HCT116 (cell line): ENCODE results near the gene NDUFS6. TPM values are rescaled to one million over a fixed set of nuclear protein-coding genes. Genes with fewer than 3 reads are reported as not detected.

ENCODE experiments used
- ATAC-seq: fragments of 200-7000 bp; cut with Tn5 transposase; 2 replicates; pipeline ENCODE4 v1.9.1; 2020; ENCODE audit warnings: mild to moderate bottlenecking, moderate library complexity
- BruUV-seq: library from RNA; stranded (reverse); fragments of 400-500 nt; replicated peaks from 2 replicates; lab custom pipeline; 2021; lab: Mats Ljungman, UMichigan
- CTCF ChIA-PET: fragments of 300-600 bp; sonication (Branson Sonifier 250); formaldehyde crosslinking; loops from one replicate; lab custom pipeline; 2021; ENCODE audit warnings: antibody characterized with exemption; lab: Charles Lee
- POLR2A ChIA-PET: fragments of 300-600, 350-600 bp; sonication (Branson Sonifier 250); formaldehyde crosslinking; loops from one replicate; lab custom pipeline; 2021; ENCODE audit warnings: antibody characterized with exemption; lab: Charles Lee
- RAD21 ChIA-PET, 2 experiments: fragments of 300-600 bp; sonication (Branson Sonifier 250); formaldehyde crosslinking; loops; one replicate each; lab custom pipeline; 2023; ENCODE audit warnings: low total read pairs in 2 of 2; ENCODE audit not compliant: uncharacterized antibody in 2 of 2, unreplicated experiment in 2 of 2, low non-redundant PET in 1 of 2; lab: Charles Lee
- DNase-seq: peaks from one replicate; pipeline ENCODE4 v3.0.0-alpha.2; 2010; ENCODE audit warnings: low read depth, low spot score
- H2AFZ ChIP-seq: fragments of 200-600 bp; shearing (Covaris generic), sonication (generic); 2 replicates; pipeline ENCODE4 v1.6.1; 2017; ENCODE audit warnings: low read depth, mixed run types, mixed read lengths, antibody characterized with exemption, low read length; ENCODE audit not compliant: poor library complexity, severe bottlenecking
- H3K27ac ChIP-seq: 2 replicates; pipeline ENCODE4 v1.5.1; 2012; ENCODE audit warnings: low read depth, low read length
- H3K27me3 ChIP-seq: fragments of 200-600 bp; sonication (generic); 2 replicates; pipeline ENCODE4 v1.6.1; 2016; ENCODE audit warnings: mixed run types, low read length, mixed read lengths; ENCODE audit not compliant: insufficient read depth
- H3K36me3 ChIP-seq, 2 experiments: fragments of 200-500 bp in 1 of 2; fragments of 200-600 bp in 1 of 2; sonication (Bioruptor generic) in 1 of 2; sonication (generic) in 1 of 2; 2 replicates each; pipeline versions ENCODE4 v1.5.1 to v1.6.1; 2014 to 2016; ENCODE audit warnings: low read length in 2 of 2, inconsistent platforms in 1 of 2, mixed read lengths in 1 of 2, mixed run types in 1 of 2; ENCODE audit not compliant: insufficient read depth in 2 of 2, control insufficient read depth in 1 of 2
- H3K4me1 ChIP-seq, 2 experiments: fragments of 200-600 bp in 1 of 2; sonication (generic) in 1 of 2; 2 replicates each; pipeline versions ENCODE4 v1.5.1 to v1.6.1; 2012 to 2017; ENCODE audit warnings: low read length in 2 of 2, inconsistent platforms in 1 of 2, mild to moderate bottlenecking in 1 of 2, mixed read lengths in 1 of 2, mixed run types in 1 of 2, moderate library complexity in 1 of 2; ENCODE audit not compliant: insufficient read depth in 2 of 2, control insufficient read depth in 1 of 2
- H3K4me2 ChIP-seq: fragments of 200-600 bp; sonication (generic); 2 replicates; pipeline ENCODE4 v1.6.1; 2017; ENCODE audit warnings: mixed run types, low read length, mixed read lengths
- H3K4me3 ChIP-seq, 2 experiments: fragments of 200-600 bp in 1 of 2; sonication (generic) in 1 of 2; replicated peaks in 1 of 2; 2 replicates each; pipeline ENCODE4 v1.5.1; 2011 to 2016; ENCODE audit warnings: low read length in 2 of 2, control low read depth in 1 of 2, low read depth in 1 of 2, mild to moderate bottlenecking in 1 of 2, mixed read lengths in 1 of 2, mixed run types in 1 of 2
- H3K79me2 ChIP-seq: fragments of 200-600 bp; sonication (generic); 2 replicates; pipeline ENCODE4 v1.6.1; 2017; ENCODE audit warnings: mild to moderate bottlenecking, mixed run types, low read length, moderate library complexity, mixed read lengths; ENCODE audit not compliant: insufficient read depth
- H3K9ac ChIP-seq: fragments of 200-600 bp; sonication (generic); 2 replicates; pipeline ENCODE4 v1.6.1; 2016; ENCODE audit warnings: low read length, mixed read lengths
- H3K9me2 ChIP-seq: fragments of 200-600 bp; sonication (generic), shearing (Covaris generic); 2 replicates; pipeline ENCODE4 v1.6.1; 2017; ENCODE audit warnings: mixed run types, mild to moderate bottlenecking, moderate library complexity; ENCODE audit not compliant: insufficient read depth
- H3K9me3 ChIP-seq, 2 experiments: fragments of 200-500 bp in 1 of 2; fragments of 200-600 bp in 1 of 2; sonication (Bioruptor generic) in 1 of 2; sonication (generic) in 1 of 2; 2 replicates each; pipeline ENCODE4 v1.6.1; 2014 to 2017; ENCODE audit warnings: low read length in 2 of 2, mixed read lengths in 2 of 2, inconsistent platforms in 1 of 2, low read depth in 1 of 2, mild to moderate bottlenecking in 1 of 2, mixed run types in 1 of 2, moderate library complexity in 1 of 2; ENCODE audit not compliant: control insufficient read depth in 1 of 2, insufficient read depth in 1 of 2
- H4K20me1 ChIP-seq: fragments of 200-600 bp; sonication (generic), shearing (Covaris generic); 2 replicates; pipeline ENCODE4 v1.6.1; 2017; ENCODE audit warnings: mixed run types, mild to moderate bottlenecking, moderate library complexity; ENCODE audit not compliant: insufficient read depth
- CBX3 ChIP-seq: IDR thresholded peaks from 2 replicates; pipeline ENCODE4 v1.6.1; 2012; ENCODE audit warnings: low read depth
- CEBPB ChIP-seq: IDR thresholded peaks from 2 replicates; pipeline ENCODE4 v1.6.1; 2012; ENCODE audit warnings: low read depth
- CTCF ChIP-seq, 3 experiments: fragments of 200-600 bp in 1 of 3; sonication (generic) in 1 of 3; IDR thresholded peaks in 2 of 3; conservative IDR thresholded peaks in 1 of 3; 2 replicates each; pipeline ENCODE4 v1.5.1; 2012 to 2017; ENCODE audit warnings: low read depth in 2 of 3, low read length in 2 of 3, antibody characterized with exemption in 1 of 3, borderline replicate concordance in 1 of 3, control low read depth in 1 of 3, mild to moderate bottlenecking in 1 of 3, mixed read lengths in 1 of 3, mixed run types in 1 of 3, moderate library complexity in 1 of 3; ENCODE audit not compliant: insufficient read depth in 1 of 3
- EGR1 ChIP-seq: IDR thresholded peaks from 2 replicates; pipeline ENCODE4 v1.6.1; 2012; ENCODE audit warnings: low read depth
- ELF1 ChIP-seq: IDR thresholded peaks from 2 replicates; pipeline ENCODE4 v1.6.1; 2012; ENCODE audit warnings: low read depth, borderline replicate concordance
- EZH2 ChIP-seq: fragments of 200-600 bp; sonication (generic); IDR thresholded peaks from 2 replicates; pipeline ENCODE4 v1.6.1; 2017; ENCODE audit warnings: antibody characterized with exemption, mixed run types
- FOSL1 ChIP-seq: IDR thresholded peaks from 2 replicates; pipeline ENCODE4 v1.6.1; 2012; ENCODE audit warnings: low read depth
- JUND ChIP-seq: IDR thresholded peaks from 2 replicates; pipeline ENCODE4 v1.6.1; 2012
- MAX ChIP-seq: IDR thresholded peaks from 2 replicates; pipeline ENCODE4 v1.6.1; 2012
- POLR2A ChIP-seq: IDR thresholded peaks from 2 replicates; pipeline ENCODE4 v1.7.0; 2011; ENCODE audit warnings: borderline replicate concordance; ENCODE audit not compliant: insufficient read depth, insufficient read length; ENCODE audit errors: extremely low read depth
- POLR2AphosphoS5 ChIP-seq: IDR thresholded peaks from 2 replicates; pipeline ENCODE4 v1.6.1; 2011; ENCODE audit warnings: mild to moderate bottlenecking, low read depth, low read length, moderate library complexity
- RAD21 ChIP-seq: IDR thresholded peaks from 2 replicates; pipeline ENCODE4 v1.6.1; 2012; ENCODE audit warnings: low read depth, mild to moderate bottlenecking
- REST ChIP-seq: IDR thresholded peaks from 2 replicates; pipeline ENCODE4 v1.6.1; 2012; ENCODE audit warnings: low read depth
- SIN3A ChIP-seq: IDR thresholded peaks from 2 replicates; pipeline ENCODE4 v1.6.1; 2012; ENCODE audit warnings: low read depth
- SP1 ChIP-seq: IDR thresholded peaks from 2 replicates; pipeline ENCODE4 v1.6.1; 2012; ENCODE audit warnings: low read depth
- SRF ChIP-seq: IDR thresholded peaks from 2 replicates; pipeline ENCODE4 v1.6.1; 2012; ENCODE audit warnings: low read depth
- TCF7L2 ChIP-seq: IDR thresholded peaks from 2 replicates; pipeline ENCODE4 v1.7.0; 2011; ENCODE audit warnings: borderline replicate concordance, inconsistent platforms; ENCODE audit not compliant: insufficient read depth, insufficient read length; ENCODE audit errors: extremely low read depth
- ZFX ChIP-seq: fragments of 450-650 bp; IDR thresholded peaks from 2 replicates; pipeline ENCODE4 v1.6.1; 2017
- ZNF274 ChIP-seq: fragments of 200-500 bp; sonication (Bioruptor generic); IDR thresholded peaks from 2 replicates; pipeline ENCODE4 v1.6.1; 2014; ENCODE audit warnings: mild to moderate bottlenecking, low read depth, low read length, inconsistent platforms
- intact Hi-C: fragments of 100-400 bp; cut with micrococcal nuclease; formaldehyde crosslinking; loops from 2 replicates; pipeline ENCODE4 v1.10.0; 2022
- total RNA-seq: library from RNA; stranded (reverse); gene quantifications from one replicate; pipeline ENCODE4 v1.2.1, GENCODE V29; 2021; ENCODE audit not compliant: unreplicated experiment

Gene NDUFS6
- total RNA-seq, 1 experiment from 2014 or later, result 43.8 TPM

GRCh38 chr5:1834022-1834551, 32.9 kb downstream of the NDUFS6 start:
- ATAC-seq, result no peak
- no peak for DNase-seq
- POLR2A ChIA-PET, result no interaction called here
- BruUV-seq, result no TSS peak
- Histone ChIP-seq H3K36me3 (no peaks in the 10 kb centered on the region; a peak in 1 of 4 replicates), H3K9me3 (no peaks in the 10 kb centered on the region), H3K27ac (no peak overlapping the region), H4K20me1 (no peaks in the 10 kb centered on the region), H3K4me2 (no peak overlapping the region), H3K27me3 (no peaks in the 10 kb centered on the region), H2AFZ (no peak overlapping the region), H3K4me1 (no peaks in the 10 kb centered on the region), H3K9ac (no peak overlapping the region), H3K79me2 (no peaks in the 10 kb centered on the region), H3K4me3 (no peak overlapping the region), H3K9me2 (no peaks in the 10 kb centered on the region)
- CTCF ChIA-PET, result no interaction called here
- RAD21 ChIA-PET, result no interaction called here
- TF ChIP-seq SRF, result no peak
- TF ChIP-seq FOSL1, result no peak
- TF ChIP-seq SIN3A, result no peak
- no peak for TF ChIP-seq ZFX
- TF ChIP-seq JUND, result no peak
- TF ChIP-seq SP1, result no peak
- no peak for TF ChIP-seq MAX
- no peak for TF ChIP-seq POLR2AphosphoS5
- no peak for TF ChIP-seq REST
- no peak for TF ChIP-seq RAD21
- TF ChIP-seq CBX3, result no peak
- TF ChIP-seq POLR2A, result no peak
- no peak for TF ChIP-seq CEBPB
- TF ChIP-seq ELF1, result no peak
- TF ChIP-seq TCF7L2, result no peak
- TF ChIP-seq ZNF274, result no peak
- no peak for TF ChIP-seq EGR1
- no peak for TF ChIP-seq EZH2
- no peak for TF ChIP-seq CTCF (IDR thresholded peaks at IDR 0.05 in 2 of 3, conservative IDR thresholded peaks at IDR 0.05 in 1 of 3; ENCODE audit: borderline replicate concordance in 1 of 3, insufficient read depth in 1 of 3, low read depth in 2 of 3, low read length in 2 of 3)
- intact Hi-C loops, result no loop called here
